HEK293 (cell line): ENCODE data around the gene ACTR1A.
A peak's percentile ranks its signal among the peaks of the same experiment; 100 is the strongest.

Experiments used
- BCL6B ChIP-seq: fragments of 450-650 bp; formaldehyde crosslinking; IDR thresholded peaks from 2 replicates; pipeline ENCODE4 v1.5.1; 2017; ENCODE audit warnings: missing biosample characterization, missing genetic modification characterization
- GLIS2 ChIP-seq: fragments of 450-650 bp; formaldehyde crosslinking; IDR thresholded peaks from 2 replicates; pipeline ENCODE4 v1.5.1; 2016; ENCODE audit warnings: missing biosample characterization, missing genetic modification characterization
- INSM2 ChIP-seq: fragments of 450-650 bp; formaldehyde crosslinking; IDR thresholded peaks from 2 replicates; pipeline ENCODE4 v1.5.1; 2016; ENCODE audit warnings: missing biosample characterization, missing genetic modification characterization
- MYNN ChIP-seq: fragments of 450-650 bp; formaldehyde crosslinking; IDR thresholded peaks from 2 replicates; pipeline ENCODE4 v1.5.1; 2016; ENCODE audit warnings: missing biosample characterization, missing genetic modification characterization, borderline replicate concordance
- OVOL3 ChIP-seq: fragments of 450-650 bp; formaldehyde crosslinking; IDR thresholded peaks from 2 replicates; pipeline ENCODE4 v1.5.1; 2016; ENCODE audit warnings: missing biosample characterization, missing genetic modification characterization
- PRDM1 ChIP-seq: fragments of 450-650 bp; formaldehyde crosslinking; IDR thresholded peaks from 2 replicates; pipeline ENCODE4; 2016; ENCODE audit warnings: missing biosample characterization, missing genetic modification characterization
- SALL2 ChIP-seq: fragments of 450-650 bp; formaldehyde crosslinking; IDR thresholded peaks from 2 replicates; pipeline ENCODE4 v1.5.0; 2017; ENCODE audit warnings: missing biosample characterization, mild to moderate bottlenecking, missing genetic modification characterization, borderline replicate concordance
- SP2 ChIP-seq: fragments of 450-650 bp; formaldehyde crosslinking; IDR thresholded peaks from 2 replicates; pipeline ENCODE4 v1.5.1; 2016; ENCODE audit warnings: missing biosample characterization, missing genetic modification characterization
- WT1 ChIP-seq: fragments of 450-650 bp; formaldehyde crosslinking; IDR thresholded peaks from 2 replicates; pipeline ENCODE4 v1.5.1; 2016; ENCODE audit warnings: missing biosample characterization, missing genetic modification characterization
- ZBTB7A ChIP-seq: fragments of 450-650 bp; formaldehyde crosslinking; IDR thresholded peaks from 2 replicates; pipeline ENCODE4 v1.5.1; 2016; ENCODE audit warnings: low read depth, missing biosample characterization, missing genetic modification characterization
- ZFP69B ChIP-seq: fragments of 450-650 bp; formaldehyde crosslinking; IDR thresholded peaks from 2 replicates; pipeline ENCODE4 v1.5.1; 2016; ENCODE audit warnings: missing biosample characterization, missing genetic modification characterization
- ZNF132 ChIP-seq: fragments of 450-650 bp; formaldehyde crosslinking; IDR thresholded peaks from 2 replicates; pipeline ENCODE4 v1.5.1; 2017; ENCODE audit warnings: missing biosample characterization, missing genetic modification characterization, borderline replicate concordance
- ZNF148 ChIP-seq: fragments of 450-650 bp; formaldehyde crosslinking; IDR thresholded peaks from 2 replicates; pipeline ENCODE4 v1.5.0; 2017; ENCODE audit warnings: missing biosample characterization, missing genetic modification characterization, borderline replicate concordance
- ZNF223 ChIP-seq: fragments of 450-650 bp; formaldehyde crosslinking; IDR thresholded peaks from 2 replicates; pipeline ENCODE4 v1.5.1; 2016; ENCODE audit warnings: missing biosample characterization, missing genetic modification characterization
- ZNF394 ChIP-seq: fragments of 450-650 bp; formaldehyde crosslinking; IDR thresholded peaks from 2 replicates; pipeline ENCODE4 v1.5.1; 2016; ENCODE audit warnings: missing biosample characterization, missing genetic modification characterization, mild to moderate bottlenecking, moderate library complexity, borderline replicate concordance
- ZNF501 ChIP-seq: fragments of 450-650 bp; formaldehyde crosslinking; IDR thresholded peaks from 2 replicates; pipeline ENCODE4 v1.5.1; 2016; ENCODE audit warnings: missing biosample characterization, missing genetic modification characterization
- ZNF521 ChIP-seq: fragments of 450-650 bp; formaldehyde crosslinking; IDR thresholded peaks from 2 replicates; pipeline ENCODE4 v1.5.1; 2017; ENCODE audit warnings: missing biosample characterization, mild to moderate bottlenecking, missing genetic modification characterization
- ZNF529 ChIP-seq: fragments of 450-650 bp; formaldehyde crosslinking; IDR thresholded peaks from 2 replicates; pipeline ENCODE4 v1.5.1; 2017; ENCODE audit warnings: missing genetic modification characterization, missing biosample characterization; ENCODE audit not compliant: insufficient replicate concordance
- ZNF561 ChIP-seq: fragments of 450-650 bp; IDR thresholded peaks from 2 replicates; pipeline ENCODE4 v1.5.1; 2018; ENCODE audit warnings: missing biosample characterization, missing genetic modification characterization, borderline replicate concordance
- ZNF692 ChIP-seq: fragments of 450-650 bp; formaldehyde crosslinking; IDR thresholded peaks from 2 replicates; pipeline ENCODE4 v1.5.1; 2016; ENCODE audit warnings: missing biosample characterization, missing genetic modification characterization
- ZSCAN16 ChIP-seq: fragments of 450-650 bp; formaldehyde crosslinking; IDR thresholded peaks from 2 replicates; pipeline ENCODE4 v1.5.1; 2016; ENCODE audit warnings: missing biosample characterization, missing genetic modification characterization
- TF ChIP-seq, protein P1 (sequence below): fragments of 450-650 bp; formaldehyde crosslinking; IDR thresholded peaks from 2 replicates; pipeline ENCODE4 v1.5.1; 2016; ENCODE audit warnings: missing biosample characterization, missing genetic modification characterization, low read depth
- TF ChIP-seq, protein P2 (sequence below): fragments of 450-650 bp; formaldehyde crosslinking; IDR thresholded peaks from 2 replicates; pipeline ENCODE4 v1.5.1; 2016; ENCODE audit warnings: missing biosample characterization, missing genetic modification characterization
- TF ChIP-seq, protein P3 (sequence below): fragments of 450-650 bp; formaldehyde crosslinking; IDR thresholded peaks from 2 replicates; pipeline ENCODE4 v1.5.1; 2017; ENCODE audit warnings: missing biosample characterization, missing genetic modification characterization
- TF ChIP-seq, protein P4 (sequence below): fragments of 450-650 bp; formaldehyde crosslinking; IDR thresholded peaks from 2 replicates; pipeline ENCODE4 v1.5.1; 2016; ENCODE audit warnings: missing biosample characterization, missing genetic modification characterization

ACTR1A gene

GRCh38 chr10:102455893-102456471 lies 46.5 kb downstream of the ACTR1A start (continued):
- TF ChIP-seq, protein P1, sequence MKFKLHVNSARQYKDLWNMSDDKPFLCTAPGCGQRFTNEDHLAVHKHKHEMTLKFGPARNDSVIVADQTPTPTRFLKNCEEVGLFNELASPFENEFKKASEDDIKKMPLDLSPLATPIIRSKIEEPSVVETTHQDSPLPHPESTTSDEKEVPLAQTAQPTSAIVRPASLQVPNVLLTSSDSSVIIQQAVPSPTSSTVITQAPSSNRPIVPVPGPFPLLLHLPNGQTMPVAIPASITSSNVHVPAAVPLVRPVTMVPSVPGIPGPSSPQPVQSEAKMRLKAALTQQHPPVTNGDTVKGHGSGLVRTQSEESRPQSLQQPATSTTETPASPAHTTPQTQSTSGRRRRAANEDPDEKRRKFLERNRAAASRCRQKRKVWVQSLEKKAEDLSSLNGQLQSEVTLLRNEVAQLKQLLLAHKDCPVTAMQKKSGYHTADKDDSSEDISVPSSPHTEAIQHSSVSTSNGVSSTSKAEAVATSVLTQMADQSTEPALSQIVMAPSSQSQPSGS (tag by site-specific recombination): peak; percentile 71
- TF ChIP-seq ZNF223 (tag by site-specific recombination): no peak
- no peak for TF ChIP-seq GLIS2 (tag by site-specific recombination)
- TF ChIP-seq ZBTB7A: no peak
- TF ChIP-seq BCL6B: no peak
- peak; percentile 84 for TF ChIP-seq ZNF692 (tag by site-specific recombination)
- no peak for TF ChIP-seq OVOL3 (tag by site-specific recombination)
- TF ChIP-seq SP2 (tag by site-specific recombination): no peak
- TF ChIP-seq ZNF521 (tag by site-specific recombination): no peak
- no peak for TF ChIP-seq PRDM1 (tag by site-specific recombination)
- TF ChIP-seq WT1: no peak
- TF ChIP-seq ZNF529 (tag by site-specific recombination): no peak
- no peak for TF ChIP-seq INSM2
- 0 out of 2 replicates have a peak, but pooled peaks have one; percentile 20 for TF ChIP-seq ZNF561 (tag by site-specific recombination)
- TF ChIP-seq ZFP69B (tag by site-specific recombination): peak; percentile 88
- TF ChIP-seq, protein P2, sequence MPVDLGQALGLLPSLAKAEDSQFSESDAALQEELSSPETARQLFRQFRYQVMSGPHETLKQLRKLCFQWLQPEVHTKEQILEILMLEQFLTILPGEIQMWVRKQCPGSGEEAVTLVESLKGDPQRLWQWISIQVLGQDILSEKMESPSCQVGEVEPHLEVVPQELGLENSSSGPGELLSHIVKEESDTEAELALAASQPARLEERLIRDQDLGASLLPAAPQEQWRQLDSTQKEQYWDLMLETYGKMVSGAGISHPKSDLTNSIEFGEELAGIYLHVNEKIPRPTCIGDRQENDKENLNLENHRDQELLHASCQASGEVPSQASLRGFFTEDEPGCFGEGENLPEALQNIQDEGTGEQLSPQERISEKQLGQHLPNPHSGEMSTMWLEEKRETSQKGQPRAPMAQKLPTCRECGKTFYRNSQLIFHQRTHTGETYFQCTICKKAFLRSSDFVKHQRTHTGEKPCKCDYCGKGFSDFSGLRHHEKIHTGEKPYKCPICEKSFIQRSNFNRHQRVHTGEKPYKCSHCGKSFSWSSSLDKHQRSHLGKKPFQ (tag by site-specific recombination): no peak
- no peak for TF ChIP-seq MYNN
- TF ChIP-seq ZSCAN16 (tag by site-specific recombination): no peak
- TF ChIP-seq SALL2 (tag by site-specific recombination): no peak
- TF ChIP-seq, protein P3, sequence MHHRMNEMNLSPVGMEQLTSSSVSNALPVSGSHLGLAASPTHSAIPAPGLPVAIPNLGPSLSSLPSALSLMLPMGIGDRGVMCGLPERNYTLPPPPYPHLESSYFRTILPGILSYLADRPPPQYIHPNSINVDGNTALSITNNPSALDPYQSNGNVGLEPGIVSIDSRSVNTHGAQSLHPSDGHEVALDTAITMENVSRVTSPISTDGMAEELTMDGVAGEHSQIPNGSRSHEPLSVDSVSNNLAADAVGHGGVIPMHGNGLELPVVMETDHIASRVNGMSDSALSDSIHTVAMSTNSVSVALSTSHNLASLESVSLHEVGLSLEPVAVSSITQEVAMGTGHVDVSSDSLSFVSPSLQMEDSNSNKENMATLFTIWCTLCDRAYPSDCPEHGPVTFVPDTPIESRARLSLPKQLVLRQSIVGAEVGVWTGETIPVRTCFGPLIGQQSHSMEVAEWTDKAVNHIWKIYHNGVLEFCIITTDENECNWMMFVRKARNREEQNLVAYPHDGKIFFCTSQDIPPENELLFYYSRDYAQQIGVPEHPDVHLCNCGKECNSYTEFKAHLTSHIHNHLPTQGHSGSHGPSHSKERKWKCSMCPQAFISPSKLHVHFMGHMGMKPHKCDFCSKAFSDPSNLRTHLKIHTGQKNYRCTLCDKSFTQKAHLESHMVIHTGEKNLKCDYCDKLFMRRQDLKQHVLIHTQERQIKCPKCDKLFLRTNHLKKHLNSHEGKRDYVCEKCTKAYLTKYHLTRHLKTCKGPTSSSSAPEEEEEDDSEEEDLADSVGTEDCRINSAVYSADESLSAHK: no peak
- peak; percentile 48; the same call in 1 of the 2 replicates for TF ChIP-seq ZNF394 (tag by site-specific recombination)
- no peak for TF ChIP-seq ZNF132 (tag by site-specific recombination)
- TF ChIP-seq, protein P4, sequence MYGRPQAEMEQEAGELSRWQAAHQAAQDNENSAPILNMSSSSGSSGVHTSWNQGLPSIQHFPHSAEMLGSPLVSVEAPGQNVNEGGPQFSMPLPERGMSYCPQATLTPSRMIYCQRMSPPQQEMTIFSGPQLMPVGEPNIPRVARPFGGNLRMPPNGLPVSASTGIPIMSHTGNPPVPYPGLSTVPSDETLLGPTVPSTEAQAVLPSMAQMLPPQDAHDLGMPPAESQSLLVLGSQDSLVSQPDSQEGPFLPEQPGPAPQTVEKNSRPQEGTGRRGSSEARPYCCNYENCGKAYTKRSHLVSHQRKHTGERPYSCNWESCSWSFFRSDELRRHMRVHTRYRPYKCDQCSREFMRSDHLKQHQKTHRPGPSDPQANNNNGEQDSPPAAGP (tag by site-specific recombination): peak; percentile 73; the same call in 1 of the 2 replicates
- no peak for TF ChIP-seq ZNF501 (tag by site-specific recombination)
- no peak for TF ChIP-seq ZNF148 (tag by site-specific recombination)
